HAP-1 (cell line): ENCODE measurements around the gene PTPRT.

Experiments
- DNase-seq, 2 experiments: peaks; one replicate each; pipeline ENCODE4 v3.0.0-alpha.2; 2016 to 2020; ENCODE audit warnings: low spot score in 2 of 2
- H3K27me3 ChIP-seq: fragments of 250-450 bp; sonication (Bioruptor Pico); 2 replicates; pipeline ENCODE4 v1.5.1; 2020; ENCODE audit warnings: low read depth, mild to moderate bottlenecking, moderate library complexity
- H3K36me3 ChIP-seq: fragments of 250-450 bp; sonication (Bioruptor Pico); replicated peaks from 2 replicates; pipeline ENCODE4 v1.5.1; 2020; ENCODE audit warnings: mild to moderate bottlenecking
- H3K4me1 ChIP-seq: fragments of 250-450 bp; sonication (Bioruptor Pico); 2 replicates; pipeline ENCODE4 v1.5.1; 2020; ENCODE audit warnings: mild to moderate bottlenecking
- H3K4me3 ChIP-seq: fragments of 250-450 bp; sonication (Bioruptor Pico); 2 replicates; pipeline ENCODE4 v1.5.1; 2020; ENCODE audit warnings: mild to moderate bottlenecking, moderate library complexity
- H3K9me3 ChIP-seq: fragments of 250-450 bp; sonication (Bioruptor Pico); 2 replicates; pipeline ENCODE4 v1.5.1; 2020; ENCODE audit warnings: mild to moderate bottlenecking, moderate library complexity
- in situ Hi-C: fragments of 300-500 bp; cut with MboI; formaldehyde crosslinking; loops from 3 replicates; pipeline ENCODE4 v1.14.3; 2020; ENCODE audit warnings: low sequenced_read_pairs, inconsistent platforms, mixed read lengths

Gene PTPRT

GRCh38 chr20:43138061-43138770 lies 51.5 kb downstream of the PTPRT start:
- Histone ChIP-seq H3K4me1 (no peaks in the 10 kb centered on the region), H3K9me3 (no peaks in the 10 kb centered on the region), H3K4me3 (no peak overlapping the region), H3K27me3 (no peaks in the 10 kb centered on the region), H3K36me3 (no peaks in the 10 kb centered on the region)
- in situ Hi-C loops: no loop called here
- DNase-seq: no peak

- H3K4me3 ChIP-seq: no peak overlapping the region
- in situ Hi-C loops: no loop called here
- H3K27me3 ChIP-seq: no peaks in the 10 kb centered on the region
- no peaks in the 10 kb centered on the region for H3K4me1 ChIP-seq
- no peaks in the 10 kb centered on the region for H3K9me3 ChIP-seq
- no peak for DNase-seq
- no peaks in the 10 kb centered on the region for H3K36me3 ChIP-seq
Observed at GRCh38 chr20:43137160-43137559, 52.5 kb downstream of the PTPRT start.

GRCh38 chr20:43124241-43124640 lies 65.5 kb downstream of the PTPRT start:
- DNase-seq: no peak
- Histone ChIP-seq H3K27me3 (no peaks in the 10 kb centered on the region), H3K36me3 (no peaks in the 10 kb centered on the region), H3K9me3 (no peaks in the 10 kb centered on the region), H3K4me3 (no peak overlapping the region), H3K4me1 (no peaks in the 10 kb centered on the region)
- in situ Hi-C loops: no loop called here

DNA sequence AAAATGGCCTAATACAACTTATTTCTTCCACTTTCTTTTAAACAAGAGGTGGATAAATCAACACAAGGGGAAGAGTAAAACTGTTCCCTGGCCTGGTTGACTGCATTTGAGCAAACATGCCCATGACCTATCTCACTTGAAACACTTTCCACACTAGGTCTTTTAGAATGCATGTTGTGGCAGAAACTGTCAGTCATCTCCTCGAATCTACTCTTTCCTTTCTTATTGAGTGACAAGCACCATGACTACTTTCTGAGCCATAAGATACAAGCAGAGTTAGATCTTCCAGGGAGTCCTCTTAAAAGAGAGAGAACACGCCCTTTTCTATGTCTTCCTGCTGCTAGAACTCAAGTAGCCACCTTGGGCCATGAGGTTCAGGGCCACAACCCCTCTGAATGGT lies 66.5 kb downstream of the PTPRT start:
- no peaks in the 10 kb centered on the region for H3K9me3 ChIP-seq
- no peaks in the 10 kb centered on the region for H3K36me3 ChIP-seq
- no peak for DNase-seq
- H3K4me1 ChIP-seq: no peaks in the 10 kb centered on the region
- H3K27me3 ChIP-seq: no peaks in the 10 kb centered on the region
- in situ Hi-C loops: no loop called here
- H3K4me3 ChIP-seq: no peak overlapping the region

GRCh38 chr20:43119720-43120119 lies 70.0 kb downstream of the PTPRT start:
- Histone ChIP-seq H3K9me3 (no peaks in the 10 kb centered on the region), H3K36me3 (no peaks in the 10 kb centered on the region), H3K27me3 (no peaks in the 10 kb centered on the region), H3K4me1 (no peaks in the 10 kb centered on the region), H3K4me3 (no peak overlapping the region)
- in situ Hi-C loops: no loop called here
- no peak for DNase-seq

DNA sequence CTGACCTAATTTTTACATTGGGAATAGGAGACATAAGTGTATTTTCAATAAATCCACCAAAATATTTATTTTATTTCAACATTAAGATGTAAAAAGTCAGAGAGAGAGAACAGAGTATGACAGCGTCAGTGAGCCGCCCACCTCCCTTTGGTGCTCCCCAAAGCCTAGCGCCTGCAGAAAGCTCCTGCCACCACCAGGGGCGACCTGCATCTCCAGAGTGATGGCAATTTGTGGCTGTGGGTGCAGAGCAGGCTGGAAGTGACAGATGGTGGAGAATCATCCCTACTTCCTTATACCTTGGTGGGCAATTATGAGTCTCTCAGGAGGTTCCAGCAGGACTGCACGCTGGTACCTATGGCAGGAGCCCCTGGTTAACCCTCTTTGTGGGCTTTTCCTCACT lies 87.3 kb downstream of the PTPRT start:
- H3K27me3 ChIP-seq: no peaks in the 10 kb centered on the region
- no peak overlapping the region for H3K4me3 ChIP-seq
- in situ Hi-C loops: no loop called here
- no peaks in the 10 kb centered on the region for H3K9me3 ChIP-seq
- DNase-seq: no peak
- H3K4me1 ChIP-seq: no peaks in the 10 kb centered on the region
- no peaks in the 10 kb centered on the region for H3K36me3 ChIP-seq

DNA sequence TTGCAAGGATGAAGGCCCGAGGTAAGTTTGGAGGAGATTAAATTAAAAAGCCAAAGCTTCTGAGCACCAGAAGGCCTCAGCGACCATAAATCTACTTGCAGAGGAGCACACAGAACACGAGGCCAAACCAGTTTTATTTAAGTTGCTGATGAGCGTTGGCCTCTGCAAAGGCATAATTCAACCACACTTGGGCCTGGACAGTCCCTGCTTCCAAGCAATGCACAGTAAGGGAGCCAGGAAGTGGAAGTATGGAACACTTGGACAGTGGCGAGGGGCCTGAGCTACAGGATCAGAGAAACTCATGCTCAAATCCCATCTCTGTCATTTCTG lies 92.8 kb downstream of the PTPRT start:
- no peaks in the 10 kb centered on the region for H3K9me3 ChIP-seq
- DNase-seq: no peak
- H3K27me3 ChIP-seq: no peaks in the 10 kb centered on the region
- no peaks in the 10 kb centered on the region for H3K36me3 ChIP-seq
- H3K4me3 ChIP-seq: no peak overlapping the region
- in situ Hi-C loops: no loop called here
- H3K4me1 ChIP-seq: no peaks in the 10 kb centered on the region

DNA sequence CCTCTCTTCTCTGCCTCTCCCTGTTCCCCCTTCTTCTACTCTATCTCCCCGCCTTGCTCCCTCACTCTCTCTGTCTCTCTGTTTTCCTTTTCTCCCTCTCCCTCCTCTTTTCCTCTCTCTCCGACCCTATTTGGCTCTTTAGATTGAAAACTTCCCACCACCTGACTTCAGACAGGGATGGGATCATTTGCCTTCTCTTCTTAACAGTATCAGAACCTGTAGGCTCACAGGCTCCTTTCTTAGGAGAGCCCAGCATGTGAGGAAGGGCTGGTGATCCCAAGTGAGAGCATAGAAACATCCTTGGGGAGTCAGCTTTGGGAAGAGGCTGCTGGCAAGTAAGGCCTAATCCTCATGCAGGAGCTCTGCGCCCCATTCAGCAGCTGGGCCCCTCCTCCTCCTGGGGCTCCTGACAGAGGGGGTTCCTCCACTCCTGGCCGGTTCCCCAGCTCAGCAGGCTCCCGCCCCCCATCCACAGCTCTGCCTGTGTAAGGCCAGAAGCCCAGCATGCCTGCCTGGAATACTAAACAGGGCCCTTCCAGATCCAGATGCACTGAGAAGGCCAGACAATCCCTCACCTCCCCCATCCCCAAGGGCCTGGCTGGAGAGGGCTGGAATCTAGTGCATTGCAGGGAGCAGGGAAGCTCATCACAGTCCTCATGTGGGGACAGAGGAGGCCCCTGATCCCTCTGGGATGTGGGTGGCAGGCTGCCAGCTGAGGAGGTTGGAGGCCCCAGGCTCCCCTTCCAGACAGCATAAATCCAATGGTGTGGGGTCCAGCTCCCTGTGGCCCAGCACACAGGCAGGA lies 93.4 kb downstream of the PTPRT start:
- no peak overlapping the region for H3K4me3 ChIP-seq
- H3K9me3 ChIP-seq: no peaks in the 10 kb centered on the region
- DNase-seq: no peak
- no peaks in the 10 kb centered on the region for H3K27me3 ChIP-seq
- no peaks in the 10 kb centered on the region for H3K36me3 ChIP-seq
- in situ Hi-C loops: no loop called here
- H3K4me1 ChIP-seq: no peaks in the 10 kb centered on the region

GRCh38 chr20:43095034-43095433 lies 94.7 kb downstream of the PTPRT start:
- DNase-seq: no peak
- Histone ChIP-seq H3K4me3 (no peak overlapping the region), H3K27me3 (no peaks in the 10 kb centered on the region), H3K9me3 (no peaks in the 10 kb centered on the region), H3K36me3 (no peaks in the 10 kb centered on the region), H3K4me1 (no peaks in the 10 kb centered on the region)
- in situ Hi-C loops: no loop called here

DNA sequence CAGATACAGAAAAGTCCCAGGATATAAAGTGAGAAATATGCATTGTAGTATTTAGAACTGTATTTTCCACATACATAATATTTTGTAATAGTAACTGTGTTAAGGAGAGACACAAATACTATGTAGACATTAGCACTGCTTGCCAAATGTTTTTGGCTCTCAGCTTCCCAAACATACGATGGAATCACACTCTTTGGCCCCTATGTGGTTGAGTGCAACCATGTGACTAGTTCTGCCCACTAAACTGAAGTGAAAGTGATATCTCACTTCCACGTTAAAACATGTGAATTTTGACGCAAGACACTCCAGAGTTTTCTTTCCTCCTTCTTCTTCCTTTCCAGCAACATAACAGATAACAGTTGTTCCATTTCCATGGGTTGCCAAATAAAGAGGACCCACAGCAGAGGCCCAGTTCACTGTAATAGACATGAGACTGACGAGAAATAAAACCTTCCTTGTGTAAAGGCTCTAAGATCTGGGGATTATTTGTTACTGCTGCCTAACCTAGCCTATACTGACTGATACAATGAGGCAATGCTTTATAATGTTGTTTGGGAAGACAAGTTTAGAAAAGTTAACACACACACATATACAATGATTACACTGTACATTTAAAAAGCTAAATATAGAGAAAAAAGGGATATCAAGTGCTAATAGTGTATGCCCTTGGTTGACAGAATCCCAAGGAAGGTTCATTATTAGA lies 97.2 kb downstream of the PTPRT start:
- Histone ChIP-seq H3K27me3 (no peaks in the 10 kb centered on the region), H3K9me3 (no peaks in the 10 kb centered on the region), H3K36me3 (no peaks in the 10 kb centered on the region), H3K4me1 (no peaks in the 10 kb centered on the region), H3K4me3 (no peak overlapping the region)
- DNase-seq: no peak
- in situ Hi-C loops: no loop called here

DNA sequence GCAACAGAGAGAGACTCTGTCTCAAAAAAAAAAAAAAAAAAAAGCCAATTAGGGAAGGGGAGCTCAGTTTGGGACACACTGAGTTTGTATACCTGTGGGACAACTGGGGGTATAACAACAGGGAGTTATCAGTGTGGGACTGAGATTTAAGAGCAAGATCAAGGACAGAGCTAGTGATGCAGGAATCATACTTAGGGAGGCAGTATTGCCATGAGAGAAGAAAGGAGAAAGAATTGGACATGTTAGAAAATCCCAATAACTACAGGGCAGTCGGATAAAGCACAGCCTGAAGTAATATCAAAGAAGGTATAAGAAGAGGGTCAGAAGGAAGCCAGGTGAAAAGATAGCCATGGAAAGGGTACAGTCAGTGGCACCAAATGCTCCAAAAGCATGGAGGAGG lies 121.2 kb downstream of the PTPRT start:
- H3K27me3 ChIP-seq: no peaks in the 10 kb centered on the region
- in situ Hi-C loops: no loop called here
- H3K36me3 ChIP-seq: no peaks in the 10 kb centered on the region
- 0 out of 2 replicates have a peak, but pooled peaks cover 4% of the 10 kb centered on the region for H3K9me3 ChIP-seq
- no peak for DNase-seq
- no peak overlapping the region for H3K4me3 ChIP-seq
- no peaks in the 10 kb centered on the region for H3K4me1 ChIP-seq

GRCh38 chr20:43066125-43066524 lies 123.6 kb downstream of the PTPRT start:
- in situ Hi-C loops: no loop called here
- no peak for DNase-seq
- Histone ChIP-seq H3K4me1 (no peaks in the 10 kb centered on the region), H3K9me3 (0 out of 2 replicates have a peak, but pooled peaks cover 4% of the 10 kb centered on the region), H3K36me3 (no peaks in the 10 kb centered on the region), H3K4me3 (no peak overlapping the region), H3K27me3 (no peaks in the 10 kb centered on the region)

GRCh38 chr20:43065299-43065698 lies 124.4 kb downstream of the PTPRT start:
- no peak overlapping the region for H3K4me3 ChIP-seq
- 0 out of 2 replicates have a peak, but pooled peaks cover 4% of the 10 kb centered on the region for H3K9me3 ChIP-seq
- no peaks in the 10 kb centered on the region for H3K4me1 ChIP-seq
- H3K27me3 ChIP-seq: no peaks in the 10 kb centered on the region
- in situ Hi-C loops: no loop called here
- no peaks in the 10 kb centered on the region for H3K36me3 ChIP-seq
- no peak for DNase-seq

- in situ Hi-C loops: no loop called here
Observed at GRCh38 chr20:43058077-43058476, 131.6 kb downstream of the PTPRT start.

More at GRCh38 chr20:43058077-43058476, 131.6 kb downstream of the PTPRT start:
- no peak for DNase-seq
- H3K9me3 ChIP-seq: no peaks in the 10 kb centered on the region
- no peak overlapping the region for H3K4me3 ChIP-seq
- no peaks in the 10 kb centered on the region for H3K36me3 ChIP-seq
- H3K4me1 ChIP-seq: no peaks in the 10 kb centered on the region
- no peaks in the 10 kb centered on the region for H3K27me3 ChIP-seq
